HPDE6-E6E7 (cell line): ENCODE results near the gene PHLPP1.

Source experiments
- DNase-seq: peaks from one replicate; pipeline ENCODE4 v3.0.0; 2011; ENCODE audit warnings: missing footprints; ENCODE audit errors: extremely low spot score

PHLPP1 gene

GRCh38 chr18:62938487-62938886 is 223.1 kb downstream of the PHLPP1 start:
- DNase-seq = no peak

- DNase-seq = no peak
These were observed 224.1 kb downstream of the PHLPP1 start for GRCh38 chr18:62939433-62939832.

DNA sequence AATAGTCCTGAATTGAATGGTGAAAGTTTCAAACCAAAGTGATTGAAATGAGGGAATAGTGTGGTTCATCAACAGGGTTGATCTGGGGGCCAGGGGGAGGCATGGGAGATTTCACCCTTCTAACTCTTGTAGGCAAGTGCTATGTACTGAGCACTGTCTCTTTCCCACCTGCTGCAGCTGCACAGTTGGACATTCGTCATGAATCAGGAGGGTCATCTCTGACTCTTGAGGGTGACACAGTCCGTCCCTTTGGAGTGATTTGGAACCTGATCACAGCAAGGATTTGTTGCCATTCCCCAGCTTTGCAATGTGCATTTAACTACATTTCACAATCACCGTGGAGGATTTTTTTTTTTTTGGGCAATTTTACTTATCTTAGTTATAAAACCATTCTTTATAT is 224.6 kb downstream of the PHLPP1 start:
- DNase-seq = no peak

- DNase-seq = peak; percentile 35
These were observed 227.2 kb downstream of the PHLPP1 start for GRCh38 chr18:62942578-62942977.

- no peak for DNase-seq
These were observed 229.1 kb downstream of the PHLPP1 start for GRCh38 chr18:62944454-62944853.

- DNase-seq = no peak
These were observed 233.4 kb downstream of the PHLPP1 start for GRCh38 chr18:62948788-62949187.

DNA sequence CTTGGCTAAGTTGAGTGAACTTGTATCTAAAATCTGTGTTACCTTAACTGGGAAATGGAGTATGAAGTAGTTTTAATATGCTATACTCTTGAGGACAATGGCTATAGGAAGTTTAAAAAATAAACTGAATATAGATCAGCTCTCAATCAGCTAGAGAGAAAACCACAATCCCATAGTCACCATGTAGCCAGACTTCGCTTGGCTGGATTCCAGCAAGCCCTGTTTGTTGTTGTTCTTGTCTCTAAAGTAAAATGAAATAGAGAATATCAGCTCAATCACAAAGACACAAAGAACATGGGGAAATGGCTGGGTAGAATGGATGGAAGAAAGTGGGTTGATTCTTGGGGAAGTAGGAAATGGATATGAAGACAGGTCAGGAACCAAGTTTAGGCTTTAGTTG is 234.9 kb downstream of the PHLPP1 start:
- DNase-seq = no peak

DNA sequence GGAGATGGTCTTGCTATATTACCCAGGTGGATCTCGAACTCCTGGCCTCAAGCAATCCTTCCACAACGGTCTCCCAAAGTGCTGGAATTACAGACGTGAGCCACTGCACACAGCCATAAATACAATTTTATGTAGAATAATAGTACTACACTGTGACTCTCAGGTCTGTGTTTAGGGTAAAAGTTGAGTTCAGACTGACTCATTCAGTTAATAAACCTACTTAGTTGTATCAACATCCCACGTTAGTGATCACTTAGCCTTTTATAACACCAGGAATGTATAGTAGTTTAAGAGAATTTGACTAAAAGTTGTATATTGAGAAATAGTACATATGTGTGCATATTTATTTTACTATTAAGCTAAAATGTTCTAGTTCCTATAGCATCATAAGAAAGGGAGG is 237.5 kb downstream of the PHLPP1 start:
- no peak for DNase-seq

GRCh38 chr18:62953663-62954062 is 238.3 kb downstream of the PHLPP1 start:
- DNase-seq = no peak

- DNase-seq = peak; percentile 12
These were observed 239.0 kb downstream of the PHLPP1 start for GRCh38 chr18:62954366-62954765.

GRCh38 chr18:62957885-62958472 is 242.6 kb downstream of the PHLPP1 start:
- DNase-seq = no peak

DNA sequence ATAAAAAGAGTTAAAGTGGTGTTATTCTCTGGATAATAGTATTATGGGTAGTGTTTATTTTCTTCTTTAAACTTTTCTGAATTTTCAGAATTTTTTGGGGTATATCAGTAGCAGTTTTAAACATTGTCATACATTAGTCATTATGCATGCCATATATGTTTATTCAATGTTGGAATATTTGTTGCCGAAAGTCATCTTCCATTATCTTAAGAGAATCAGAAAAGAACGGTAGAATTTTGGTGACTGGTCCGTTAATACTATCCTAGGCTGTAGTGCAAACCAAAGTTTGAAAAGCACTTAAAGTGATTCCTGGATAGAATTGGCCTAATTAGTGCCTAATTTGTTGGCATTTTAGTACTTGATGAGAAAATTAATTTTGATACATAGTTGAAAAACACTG is 244.1 kb downstream of the PHLPP1 start:
- no peak for DNase-seq

GRCh38 chr18:62963507-62963906 is 248.2 kb downstream of the PHLPP1 start:
- DNase-seq = no peak

- DNase-seq = no peak
These were observed 249.1 kb downstream of the PHLPP1 start for GRCh38 chr18:62964432-62964831.

GRCh38 chr18:62967089-62967488 is 251.7 kb downstream of the PHLPP1 start:
- no peak for DNase-seq

DNA sequence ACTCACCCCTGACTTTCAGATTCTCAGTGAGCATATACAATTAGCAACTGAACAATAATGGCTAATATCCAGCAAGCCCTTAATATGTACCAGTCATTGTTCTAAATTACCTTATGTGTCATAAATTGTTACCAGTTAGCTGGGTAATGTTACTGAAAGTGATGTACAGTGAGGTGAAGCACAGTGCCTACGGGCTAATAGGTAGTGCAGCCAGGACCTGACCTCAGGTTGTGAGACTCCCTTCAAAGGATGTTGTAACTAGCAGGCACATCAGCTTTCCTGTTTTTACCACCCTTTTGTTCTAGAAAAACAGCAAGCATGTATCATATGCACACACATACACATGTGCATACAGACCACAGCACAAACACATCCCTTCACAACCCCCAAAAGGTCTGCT is 258.3 kb downstream of the PHLPP1 start:
- no peak for DNase-seq

DNA sequence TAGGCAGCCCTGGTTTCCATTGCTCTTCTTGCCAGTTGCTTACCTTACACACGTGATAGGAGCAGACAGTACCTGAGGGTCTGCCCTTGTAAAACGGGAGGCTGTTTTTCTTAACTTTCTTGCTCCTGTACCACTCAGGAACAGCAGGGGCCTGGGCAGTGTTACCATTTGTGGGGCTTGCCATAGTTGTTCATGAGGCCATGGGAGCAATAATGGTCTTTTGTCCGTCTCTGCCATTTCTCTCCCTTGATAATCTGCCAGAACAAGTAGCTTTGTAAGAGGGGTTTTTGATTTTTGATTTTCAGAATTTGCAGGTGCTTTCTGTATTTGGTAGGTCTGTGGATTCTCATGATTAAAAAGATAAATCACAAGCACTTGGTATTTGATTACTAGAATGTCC is 259.0 kb downstream of the PHLPP1 start:
- no peak for DNase-seq

DNA sequence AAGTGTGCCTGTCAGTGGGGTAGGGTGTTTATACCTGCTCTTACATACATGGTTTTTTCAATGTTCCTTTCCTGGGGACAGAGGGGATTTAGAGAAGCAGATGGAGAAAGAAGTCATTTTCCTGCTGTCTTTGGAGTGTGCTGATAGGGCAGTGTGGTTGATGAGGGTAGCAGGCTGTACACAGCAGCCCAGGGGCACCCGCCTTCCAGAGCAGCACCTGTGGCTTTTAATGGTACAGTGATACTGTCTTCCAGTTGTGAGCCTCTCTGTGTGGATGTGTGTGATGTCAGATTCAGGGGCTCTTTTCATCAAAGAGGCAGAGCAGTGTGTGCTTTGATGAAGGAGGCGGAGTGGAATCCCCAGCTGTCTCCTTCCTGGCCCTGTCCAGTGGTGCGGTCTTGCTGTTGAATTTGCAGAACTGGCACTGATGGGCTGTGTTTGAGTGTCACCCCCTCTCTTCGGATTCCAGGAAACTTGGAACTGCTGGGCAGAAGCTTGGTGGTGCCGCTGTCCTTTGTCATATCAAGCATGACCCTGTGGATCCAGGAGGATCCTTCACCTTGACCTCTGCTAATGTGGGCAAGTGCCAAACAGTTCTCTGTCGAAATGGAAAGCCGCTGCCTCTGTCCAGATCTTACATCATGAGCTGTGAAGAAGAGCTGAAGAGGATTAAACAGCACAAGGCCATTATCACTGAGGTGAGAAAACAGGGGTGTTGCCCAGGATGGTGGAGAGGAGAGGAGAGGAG is 259.8 kb downstream of the PHLPP1 start:
- no peak for DNase-seq

GRCh38 chr18:62975785-62976184 is 260.4 kb downstream of the PHLPP1 start:
- no peak for DNase-seq

DNA sequence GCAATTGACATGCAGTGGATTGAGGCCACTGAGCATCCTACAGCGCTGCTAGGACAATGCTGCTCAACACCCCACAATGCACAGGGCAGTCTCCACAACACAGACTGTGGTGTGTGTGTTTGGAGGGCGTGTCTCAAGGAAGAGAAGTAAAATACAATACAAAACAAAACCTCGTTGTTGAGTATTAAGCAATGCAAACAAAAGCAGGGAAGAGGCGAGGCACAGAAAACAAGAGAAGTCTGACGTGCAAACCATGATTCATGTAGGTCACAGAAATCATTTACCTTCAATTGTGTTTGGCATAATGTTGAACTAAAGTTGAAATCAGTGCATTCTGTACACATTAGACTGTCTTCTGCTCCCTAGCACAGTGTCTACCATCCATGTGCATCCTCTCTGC is 260.9 kb downstream of the PHLPP1 start:
- DNase-seq = peak; percentile 28

- no peak for DNase-seq
These were observed 262.2 kb downstream of the PHLPP1 start for GRCh38 chr18:62977512-62977911.

GRCh38 chr18:62978251-62979049 is 263.1 kb downstream of the PHLPP1 start:
- no peak for DNase-seq

- no peak for DNase-seq
These were observed 263.8 kb downstream of the PHLPP1 start for GRCh38 chr18:62979176-62979575.
